Kidney (tissue), 14 donors: ENCODE results near the gene PDE6B. TPM values are rescaled to one million over a fixed set of nuclear protein-coding genes. Genes with fewer than 3 reads are reported as not detected.

Experiments used
- DNase-seq, 5 donors: peaks; one replicate each; pipeline ENCODE4 v3.0.0-alpha.2; 2013 to 2020
- FAIRE-seq: peaks from 2 replicates; lab custom pipeline; 2012; peaks lifted over from hg19 to GRCh38; lab: Jason Lieb, UNC
- H3K27ac ChIP-seq, 2 donors: one replicate each; pipeline ENCODE4 v1.7.0; 2013; ENCODE audit warnings: low read depth in 2 of 2, low read length in 2 of 2, inconsistent platforms in 1 of 2
- H3K27me3 ChIP-seq: one replicate; pipeline ENCODE4 v1.7.1; 2013; ENCODE audit warnings: low read length, inconsistent platforms; ENCODE audit not compliant: control insufficient read depth, insufficient read depth
- H3K36me3 ChIP-seq, 3 donors: one replicate each; pipeline versions ENCODE4 v1.7.0 to v1.7.1; 2013; ENCODE audit warnings: low read length in 3 of 3, control low read depth in 1 of 3, inconsistent platforms in 1 of 3; ENCODE audit not compliant: insufficient read depth in 3 of 3, control insufficient read depth in 2 of 3
- H3K4me1 ChIP-seq, 3 donors: one replicate each; pipeline versions ENCODE4 v1.7.0 to v1.7.1; 2013; ENCODE audit warnings: low read length in 3 of 3, inconsistent platforms in 1 of 3, low read depth in 1 of 3; ENCODE audit not compliant: control insufficient read depth in 2 of 3, insufficient read depth in 2 of 3
- H3K4me3 ChIP-seq, 3 donors: one replicate each; pipeline versions ENCODE4 v1.7.0 to v1.8.1; 2013; ENCODE audit warnings: low read length in 3 of 3, control low read depth in 1 of 3, inconsistent platforms in 1 of 3
- H3K9ac ChIP-seq, 3 donors: one replicate each; pipeline versions ENCODE4 v1.7.0 to v1.7.1; 2013; ENCODE audit warnings: low read length in 3 of 3, control low read depth in 1 of 3, inconsistent platforms in 1 of 3
- H3K9me3 ChIP-seq, 3 donors: one replicate each; pipeline versions ENCODE4 v1.7.0 to v1.7.1; 2013; ENCODE audit warnings: low read length in 3 of 3, control low read depth in 1 of 3, inconsistent platforms in 1 of 3; ENCODE audit not compliant: control insufficient read depth in 2 of 3, insufficient read depth in 1 of 3
- intact Hi-C: fragments of 100-400 bp; cut with DNase I; formaldehyde crosslinking; loops from one replicate; pipeline ENCODE4 v1.11.1; 2022
- polyA plus RNA-seq: library from polyadenylated mRNA; stranded (reverse); fragments of 350-450 nt; fragmentation: Illumina TruSeq; extraction: RNeasy Lipid Tissue Mini Kit (QIAGEN cat#74804); gene quantifications from one replicate; pipeline ENCODE4 v1.2.3, GENCODE V29; 2014; ENCODE audit warnings: low read depth, low replicate concordance; ENCODE audit not compliant: insufficient read depth
- total RNA-seq: library from RNA; stranded (reverse); fragmentation: NEBNext Ultra II Directional; extraction: Animal tissue kit (Norgen Biotek cat#: 25700); gene quantifications from one replicate; pipeline ENCODE4 v1.2.1, GENCODE V29; 2021
- TF ChIP-seq, protein P1 (sequence below): IDR thresholded peaks from 3 replicates; pipeline ENCODE4 v1.5.1; 2012; ENCODE audit warnings: mild to moderate bottlenecking, moderate library complexity, borderline replicate concordance; ENCODE audit not compliant: insufficient read depth; ENCODE audit errors: extremely low read depth
- donor health status: control.
- donor health status: control.
- donor health status: control.
- donor health status: control.
- donor health status: control.
- donor health status: DM: yes; HTN: yes; CAD: no.
- donor health status: Normal renal cell carcinoma (clear cell type).

Gene PDE6B
- total and polyA plus RNA-seq, 2 donors from 2014 or later: 10.7 to 10.8 TPM

DNA sequence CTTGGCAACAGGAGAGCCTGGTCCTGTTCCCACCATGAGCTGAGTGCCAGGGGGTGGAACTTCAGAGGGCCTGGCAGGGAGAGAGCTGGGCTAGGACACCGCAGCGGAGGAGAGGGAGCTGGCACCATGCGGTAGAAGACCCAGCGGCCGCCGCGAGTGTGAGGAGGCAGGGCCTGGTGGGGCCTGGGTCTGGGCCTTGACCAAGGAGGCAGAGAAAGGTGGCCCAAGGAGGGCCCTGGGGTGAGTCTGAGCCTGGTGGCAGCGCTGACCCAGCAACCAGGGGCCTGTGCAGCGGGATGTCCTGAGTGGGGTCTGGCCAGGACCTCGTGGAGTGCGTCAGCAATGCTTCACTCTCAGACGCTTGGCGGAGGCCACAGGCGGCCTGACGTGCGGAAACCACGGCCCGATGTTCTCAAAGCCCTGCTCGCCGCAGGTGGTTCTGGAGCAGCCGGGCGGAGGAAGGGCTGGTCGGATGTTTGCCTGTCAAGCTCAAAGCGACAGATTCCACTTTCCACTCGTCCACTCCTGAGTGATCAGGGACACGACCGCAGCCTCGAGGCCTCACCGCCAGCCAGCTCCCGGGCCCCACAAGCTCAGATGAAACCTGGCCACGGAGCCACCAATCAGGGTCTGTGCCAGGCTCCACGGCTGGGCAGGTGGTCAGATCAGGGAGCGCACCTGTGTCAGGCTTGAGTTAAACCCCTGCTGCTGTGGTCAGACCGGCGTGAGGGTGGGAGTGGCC is 27.9 kb downstream of the PDE6B start:
- DNase-seq (peak in 2 of 5 donors; percentile 40 to 65), FAIRE-seq (no peak)
- Histone ChIP-seq H3K4me1 (no peaks in the 10 kb centered on the region), H3K27ac (no peak overlapping the region), H3K9ac (no peak overlapping the region), H3K4me3 (no peak overlapping the region), H3K9me3 (no peaks in the 10 kb centered on the region), H3K36me3 (no peaks in the 10 kb centered on the region), H3K27me3 (no peaks in the 10 kb centered on the region)
- TF ChIP-seq, protein P1, sequence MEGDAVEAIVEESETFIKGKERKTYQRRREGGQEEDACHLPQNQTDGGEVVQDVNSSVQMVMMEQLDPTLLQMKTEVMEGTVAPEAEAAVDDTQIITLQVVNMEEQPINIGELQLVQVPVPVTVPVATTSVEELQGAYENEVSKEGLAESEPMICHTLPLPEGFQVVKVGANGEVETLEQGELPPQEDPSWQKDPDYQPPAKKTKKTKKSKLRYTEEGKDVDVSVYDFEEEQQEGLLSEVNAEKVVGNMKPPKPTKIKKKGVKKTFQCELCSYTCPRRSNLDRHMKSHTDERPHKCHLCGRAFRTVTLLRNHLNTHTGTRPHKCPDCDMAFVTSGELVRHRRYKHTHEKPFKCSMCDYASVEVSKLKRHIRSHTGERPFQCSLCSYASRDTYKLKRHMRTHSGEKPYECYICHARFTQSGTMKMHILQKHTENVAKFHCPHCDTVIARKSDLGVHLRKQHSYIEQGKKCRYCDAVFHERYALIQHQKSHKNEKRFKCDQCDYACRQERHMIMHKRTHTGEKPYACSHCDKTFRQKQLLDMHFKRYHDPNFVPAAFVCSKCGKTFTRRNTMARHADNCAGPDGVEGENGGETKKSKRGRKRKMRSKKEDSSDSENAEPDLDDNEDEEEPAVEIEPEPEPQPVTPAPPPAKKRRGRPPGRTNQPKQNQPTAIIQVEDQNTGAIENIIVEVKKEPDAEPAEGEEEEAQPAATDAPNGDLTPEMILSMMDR: no peak
- intact Hi-C loops: no loop called here

DNA sequence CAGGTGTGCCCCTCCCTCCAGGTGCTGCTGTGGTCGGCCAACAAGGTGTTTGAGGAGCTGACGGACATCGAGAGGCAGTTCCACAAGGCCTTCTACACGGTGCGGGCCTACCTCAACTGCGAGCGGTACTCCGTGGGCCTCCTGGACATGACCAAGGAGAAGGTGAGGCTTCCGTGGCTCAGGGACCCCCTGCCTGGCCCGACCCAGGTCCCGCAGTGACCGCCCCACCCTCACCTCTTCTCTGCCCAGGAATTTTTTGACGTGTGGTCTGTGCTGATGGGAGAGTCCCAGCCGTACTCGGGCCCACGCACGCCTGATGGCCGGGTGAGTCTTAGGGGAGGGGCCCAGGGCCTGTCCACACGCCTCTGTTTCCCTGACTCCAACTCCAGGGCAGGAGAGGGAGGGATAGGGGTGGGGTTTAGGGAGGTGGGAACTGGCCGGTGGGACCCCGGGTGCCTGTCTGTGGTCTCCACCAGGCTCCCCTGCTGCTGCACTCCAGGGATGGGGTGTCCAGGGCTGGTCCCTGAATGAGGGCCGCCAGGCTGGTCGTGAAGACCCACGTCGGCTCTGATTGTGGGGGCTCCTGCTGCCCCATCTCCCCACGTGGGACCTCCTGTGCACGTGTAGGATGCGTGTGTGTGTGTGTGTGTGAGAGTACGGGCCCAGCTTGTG is 28.6 kb downstream of the PDE6B start:
- Histone ChIP-seq H3K9ac (no peak overlapping the region), H3K27ac (no peak overlapping the region), H3K4me1 (no peaks in the 10 kb centered on the region), H3K36me3 (no peaks in the 10 kb centered on the region), H3K4me3 (no peak overlapping the region), H3K9me3 (no peaks in the 10 kb centered on the region), H3K27me3 (no peaks in the 10 kb centered on the region)
- FAIRE-seq: no peak
- DNase-seq: peak in 2 of 5 donors; percentile 39 to 60
- TF ChIP-seq, protein P1: no peak
- intact Hi-C loops: no loop called here

DNA sequence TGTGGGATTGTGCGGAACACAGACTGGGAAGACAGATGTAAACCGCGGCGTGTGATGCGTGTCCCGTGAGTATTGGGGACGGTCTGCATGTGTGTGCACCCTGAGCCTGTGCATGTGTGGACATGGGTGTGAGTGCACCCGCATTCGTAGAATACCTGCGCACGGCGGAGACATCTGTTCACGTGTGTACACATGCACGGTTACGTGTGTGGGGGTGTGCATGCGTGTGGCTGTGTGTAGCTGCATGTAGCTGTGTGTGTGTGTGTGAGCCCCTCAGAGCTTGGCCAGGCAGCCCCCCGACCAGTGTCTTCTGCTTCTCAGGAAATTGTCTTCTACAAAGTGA is 29.1 kb downstream of the PDE6B start:
- H3K4me3 ChIP-seq: no peak overlapping the region
- no peaks in the 10 kb centered on the region for H3K36me3 ChIP-seq
- no peak overlapping the region for H3K27ac ChIP-seq
- H3K9ac ChIP-seq: no peak overlapping the region
- H3K27me3 ChIP-seq: no peaks in the 10 kb centered on the region
- TF ChIP-seq, protein P1: no peak
- peak in 1 of 5 donors; percentile 67 for DNase-seq
- H3K4me1 ChIP-seq: no peaks in the 10 kb centered on the region
- H3K9me3 ChIP-seq: no peaks in the 10 kb centered on the region
- intact Hi-C loops: no loop called here
- FAIRE-seq: no peak
